Measurements from ENCODE around the gene AMOT. TPM values are rescaled to one million over a fixed set of nuclear protein-coding genes. Genes with fewer than 3 reads are reported as not detected.

Gene AMOT
- total and polyA plus RNA-seq, 10 of the 15 experiments (the other 5 are each of a cell fraction or from before 2014, with no cell fraction given), result 0.92 to 14.5 (median 2.9) TPM

- TF ChIP-seq WRNIP1 (IDR thresholded peaks at IDR 0.05; ENCODE audit: borderline replicate concordance, low read depth, low read length) (no peak), MYB (IDR thresholded peaks at IDR 0.05; ENCODE audit: borderline replicate concordance, low read depth, low read length) (no peak), JUNB (IDR thresholded peaks at IDR 0.05) (no peak), PAX8 (IDR thresholded peaks at IDR 0.05) (no peak), SPI1 (IDR thresholded peaks at IDR 0.05; ENCODE audit: borderline replicate concordance, insufficient read depth, low read depth, low read length) (no peak), GATAD2B (conservative IDR thresholded peaks at IDR 0.05; ENCODE audit: low read depth) (no peak), FOXK2 (IDR thresholded peaks at IDR 0.05) (no peak), EZH2 (IDR thresholded peaks at IDR 0.05; ENCODE audit: borderline replicate concordance, control insufficient read depth, low read depth, low read length) (no peak), CEBPZ (IDR thresholded peaks at IDR 0.05; ENCODE audit: low read depth, low read length) (no peak), ASH2L (IDR thresholded peaks at IDR 0.05; ENCODE audit: borderline replicate concordance, low read depth) (no peak)
- SMC1A ChIA-PET (ENCODE audit: uncharacterized antibody, unreplicated experiment), result no interaction called here
- no peak overlapping the region for H3K27ac ChIP-seq (ENCODE audit: control insufficient read depth, insufficient read depth)
- no peak overlapping the region for H2AFZ ChIP-seq (ENCODE audit: control insufficient read depth, low read depth, low read length)
- no peaks in the 10 kb centered on the region for H3K27me3 ChIP-seq (replicated peaks in 1 of 2; ENCODE audit: control insufficient read depth in 2 of 2, insufficient read depth in 2 of 2, low read length in 1 of 2)
- no peaks in the 10 kb centered on the region for H3K36me3 ChIP-seq (ENCODE audit: control insufficient read depth in 2 of 2, insufficient read depth in 2 of 2, low read length in 1 of 2)
- in situ Hi-C loops (cut with MboI), result no loop called here
- POLR2A ChIA-PET, result no interaction called here
- no peak overlapping the region for H3K4me3 ChIP-seq
- H3K4me2 ChIP-seq (ENCODE audit: control insufficient read depth, insufficient read depth), result no peak overlapping the region
- no TSS peak for BruUV-seq (replicated peaks)
- H3K4me1 ChIP-seq (ENCODE audit: control insufficient read depth, insufficient read depth, low read length), result no peaks in the 10 kb centered on the region; the same call in 1 of the 2 replicates
- intact Hi-C loops (cut with micrococcal nuclease; ENCODE audit: unreplicated experiment), result loop anchor here (10.0 kb wide), 4 partner anchors 210 to 870 kb away; no protein-coding TSS in a partner anchor
- CTCF ChIA-PET, result no interaction called here
- WGBS (ENCODE audit: insufficient coverage, insufficient replicate concordance, low lambda C conversion rate, missing lambda C conversion rate), result 44% methylated on average over 2 of the region's 2 CpGs
- H3K9me3 ChIP-seq (replicated peaks; ENCODE audit: control insufficient read depth, insufficient read depth, low read length), result no peaks in the 10 kb centered on the region
- no peaks in the 10 kb centered on the region for H4K20me1 ChIP-seq (ENCODE audit: control insufficient read depth, insufficient read depth)
- FAIRE-seq (no peak), DNase-seq (ENCODE audit: low read depth, low spot score) (no peak), ATAC-seq (no peak)
- H3K79me2 ChIP-seq (ENCODE audit: control insufficient read depth, insufficient read depth, low read length), result no peaks in the 10 kb centered on the region
- RAD21 ChIA-PET (ENCODE audit: unreplicated experiment), result interaction anchor here (1.4 kb wide), 1 partner anchor 51 kb away, joined by 4 read pairs; no protein-coding TSS in a partner anchor
- H3K9ac ChIP-seq (ENCODE audit: control insufficient read depth, insufficient read depth, low read length), result no peak overlapping the region
These were observed 105.5 kb downstream of the AMOT start for GRCh38 chrX:112735147-112735546.
